GM12801 (cell line): ENCODE measurements around the gene STAG1.

Source experiments
- TF ChIP-seq, protein P1 (sequence below): IDR thresholded peaks from one replicate; pipeline ENCODE4 v1.5.1; 2011; ENCODE audit warnings: control low read depth; ENCODE audit not compliant: insufficient read length; ENCODE audit errors: extremely low read depth

Gene STAG1

GRCh38 chr3:136780741-136781140 is 28.6 kb upstream of the STAG1 start:
- TF ChIP-seq, protein P1, sequence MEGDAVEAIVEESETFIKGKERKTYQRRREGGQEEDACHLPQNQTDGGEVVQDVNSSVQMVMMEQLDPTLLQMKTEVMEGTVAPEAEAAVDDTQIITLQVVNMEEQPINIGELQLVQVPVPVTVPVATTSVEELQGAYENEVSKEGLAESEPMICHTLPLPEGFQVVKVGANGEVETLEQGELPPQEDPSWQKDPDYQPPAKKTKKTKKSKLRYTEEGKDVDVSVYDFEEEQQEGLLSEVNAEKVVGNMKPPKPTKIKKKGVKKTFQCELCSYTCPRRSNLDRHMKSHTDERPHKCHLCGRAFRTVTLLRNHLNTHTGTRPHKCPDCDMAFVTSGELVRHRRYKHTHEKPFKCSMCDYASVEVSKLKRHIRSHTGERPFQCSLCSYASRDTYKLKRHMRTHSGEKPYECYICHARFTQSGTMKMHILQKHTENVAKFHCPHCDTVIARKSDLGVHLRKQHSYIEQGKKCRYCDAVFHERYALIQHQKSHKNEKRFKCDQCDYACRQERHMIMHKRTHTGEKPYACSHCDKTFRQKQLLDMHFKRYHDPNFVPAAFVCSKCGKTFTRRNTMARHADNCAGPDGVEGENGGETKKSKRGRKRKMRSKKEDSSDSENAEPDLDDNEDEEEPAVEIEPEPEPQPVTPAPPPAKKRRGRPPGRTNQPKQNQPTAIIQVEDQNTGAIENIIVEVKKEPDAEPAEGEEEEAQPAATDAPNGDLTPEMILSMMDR = no peak

DNA sequence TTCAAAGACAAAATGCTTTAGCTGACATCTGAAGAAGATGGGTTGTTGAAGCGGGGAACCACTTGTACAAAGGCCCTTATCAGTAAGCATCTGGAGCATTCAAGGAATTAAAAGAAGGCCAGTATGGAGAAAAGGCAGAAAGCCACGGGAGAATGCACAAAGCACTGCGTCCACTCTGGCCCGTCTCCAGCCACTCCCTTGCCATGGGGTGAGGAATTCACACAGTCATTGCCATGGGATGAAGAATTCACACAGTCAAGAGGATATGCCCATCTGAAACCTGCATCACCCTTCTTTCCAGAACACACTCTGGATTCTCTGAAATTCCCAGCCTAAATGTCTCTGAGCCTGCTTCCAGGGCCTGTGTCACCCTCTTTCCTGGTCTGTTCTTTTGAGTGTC is 26.7 kb upstream of the STAG1 start:
- TF ChIP-seq, protein P1 = no peak

- TF ChIP-seq, protein P1 = no peak
These were observed 20.5 kb upstream of the STAG1 start for GRCh38 chr3:136772709-136773108.

GRCh38 chr3:136755192-136755591 is 3.0 kb upstream of the STAG1 start:
- TF ChIP-seq, protein P1 = no peak

DNA sequence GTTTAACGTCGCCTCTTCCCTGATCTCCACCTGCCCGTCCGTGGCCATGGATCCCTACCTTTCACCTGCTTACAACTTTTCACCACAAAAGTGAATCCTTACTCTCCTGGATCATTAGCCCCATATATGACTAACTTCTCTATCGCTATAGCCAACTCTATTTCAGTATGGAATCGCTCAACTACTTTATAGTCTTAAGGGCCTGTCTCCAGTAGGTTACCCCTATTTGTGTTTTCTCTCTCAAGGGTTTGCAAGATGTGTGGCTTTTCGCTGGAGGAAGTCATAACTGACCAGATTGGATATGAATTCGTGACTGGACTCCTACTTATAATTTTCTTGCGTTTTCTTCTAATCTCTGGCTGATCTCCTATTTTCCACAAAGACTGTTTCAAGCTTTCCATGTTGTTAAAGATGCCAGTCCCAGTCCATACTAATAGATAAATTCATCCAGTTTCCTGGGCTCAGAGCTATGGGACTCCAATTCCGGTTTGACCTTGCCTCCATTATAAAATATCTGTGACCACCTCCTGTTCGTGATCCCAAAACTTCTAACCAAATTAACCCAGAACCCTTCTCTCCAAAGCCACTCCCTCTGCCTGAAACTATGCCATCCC is 1.3 kb upstream of the STAG1 start:
- TF ChIP-seq, protein P1 = no peak

GRCh38 chr3:136752422-136753325 is 496 bp upstream of the STAG1 start:
- TF ChIP-seq, protein P1 = no peak

GRCh38 chr3:136751316-136752171 is 634 bp downstream of the STAG1 start:
- TF ChIP-seq, protein P1 = no peak
